ENCODE results near the gene BEGAIN.

DNA sequence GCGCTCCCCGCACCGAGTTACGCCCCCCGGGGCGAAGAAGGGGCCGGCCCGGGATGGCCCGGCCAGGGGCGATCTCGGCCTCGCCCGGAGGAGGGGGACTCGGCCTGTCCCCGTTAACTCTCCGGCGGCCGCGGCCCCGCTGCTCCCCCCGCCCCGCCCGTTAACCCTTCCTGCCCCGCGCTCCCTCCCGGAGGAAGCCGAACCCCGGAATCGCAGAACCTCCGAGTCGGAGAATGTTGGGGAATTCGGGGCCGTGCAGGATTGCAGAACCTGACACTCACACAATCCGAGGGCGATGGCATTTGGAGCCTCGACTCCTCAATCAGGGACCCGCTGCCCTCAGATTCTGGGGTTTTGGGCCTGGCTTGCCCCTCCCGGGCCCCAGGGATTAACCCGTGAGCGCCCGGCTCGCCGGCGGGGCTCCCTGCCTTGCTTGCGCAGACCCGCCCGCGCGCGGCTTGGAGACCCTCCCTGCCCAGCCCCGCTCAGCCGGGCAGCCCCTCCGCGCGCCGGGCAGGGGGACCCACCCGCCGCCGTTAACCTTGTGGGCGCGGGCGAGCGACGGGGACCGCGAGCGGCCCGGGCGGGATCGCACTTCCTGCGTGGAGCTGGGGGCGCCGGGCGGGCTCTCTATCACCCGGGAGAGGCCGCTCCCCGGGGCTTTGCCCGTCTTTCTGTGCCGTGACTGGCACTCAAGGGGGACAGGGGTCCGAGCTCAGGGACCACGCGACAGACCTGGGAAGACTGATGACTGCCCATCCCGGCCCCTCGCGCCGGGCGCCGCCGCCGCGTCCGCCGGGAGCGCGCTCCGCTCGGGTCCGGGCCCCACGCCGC, 18.8 kb downstream of the BEGAIN start:
- TF ChIP-seq, protein P1, sequence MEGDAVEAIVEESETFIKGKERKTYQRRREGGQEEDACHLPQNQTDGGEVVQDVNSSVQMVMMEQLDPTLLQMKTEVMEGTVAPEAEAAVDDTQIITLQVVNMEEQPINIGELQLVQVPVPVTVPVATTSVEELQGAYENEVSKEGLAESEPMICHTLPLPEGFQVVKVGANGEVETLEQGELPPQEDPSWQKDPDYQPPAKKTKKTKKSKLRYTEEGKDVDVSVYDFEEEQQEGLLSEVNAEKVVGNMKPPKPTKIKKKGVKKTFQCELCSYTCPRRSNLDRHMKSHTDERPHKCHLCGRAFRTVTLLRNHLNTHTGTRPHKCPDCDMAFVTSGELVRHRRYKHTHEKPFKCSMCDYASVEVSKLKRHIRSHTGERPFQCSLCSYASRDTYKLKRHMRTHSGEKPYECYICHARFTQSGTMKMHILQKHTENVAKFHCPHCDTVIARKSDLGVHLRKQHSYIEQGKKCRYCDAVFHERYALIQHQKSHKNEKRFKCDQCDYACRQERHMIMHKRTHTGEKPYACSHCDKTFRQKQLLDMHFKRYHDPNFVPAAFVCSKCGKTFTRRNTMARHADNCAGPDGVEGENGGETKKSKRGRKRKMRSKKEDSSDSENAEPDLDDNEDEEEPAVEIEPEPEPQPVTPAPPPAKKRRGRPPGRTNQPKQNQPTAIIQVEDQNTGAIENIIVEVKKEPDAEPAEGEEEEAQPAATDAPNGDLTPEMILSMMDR (IDR thresholded peaks at IDR 0.05 in 8 of 11, conservative IDR thresholded peaks at IDR 0.05 in 3 of 11): no peak
- TF ChIP-seq POLR2A (IDR thresholded peaks at IDR 0.05) (no peak), POLR2AphosphoS5 (IDR thresholded peaks at IDR 0.05) (no peak)

Data from spleen (tissue), 7 donors.